HG02588 (cell line): Measurements from ENCODE around the gene RAD52.

ENCODE experiments used
- ATAC-seq: cut with Tn5 transposase; IDR thresholded peaks from one replicate; pipeline ENCODE4 v1.9.1; 2021; ENCODE audit warnings: mild to moderate bottlenecking, moderate library complexity; ENCODE audit not compliant: unreplicated experiment

Gene RAD52

DNA sequence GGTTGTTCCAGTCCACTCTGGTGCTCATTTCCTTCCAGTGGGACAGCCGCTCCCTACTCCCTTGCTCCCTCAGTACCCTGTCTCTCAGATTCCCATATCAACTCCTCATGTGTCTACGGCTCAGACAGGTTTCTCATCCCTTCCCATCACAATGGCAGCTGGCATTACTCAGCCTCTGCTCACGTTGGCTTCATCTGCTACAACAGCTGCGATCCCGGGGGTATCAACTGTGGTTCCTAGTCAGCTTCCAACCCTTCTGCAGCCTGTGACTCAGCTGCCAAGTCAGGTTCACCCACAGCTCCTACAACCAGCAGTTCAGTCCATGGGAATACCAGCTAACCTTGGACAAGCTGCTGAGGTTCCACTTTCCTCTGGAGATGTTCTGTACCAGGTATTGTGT is 69.9 kb downstream of the RAD52 start:
- ATAC-seq, result no peak

DNA sequence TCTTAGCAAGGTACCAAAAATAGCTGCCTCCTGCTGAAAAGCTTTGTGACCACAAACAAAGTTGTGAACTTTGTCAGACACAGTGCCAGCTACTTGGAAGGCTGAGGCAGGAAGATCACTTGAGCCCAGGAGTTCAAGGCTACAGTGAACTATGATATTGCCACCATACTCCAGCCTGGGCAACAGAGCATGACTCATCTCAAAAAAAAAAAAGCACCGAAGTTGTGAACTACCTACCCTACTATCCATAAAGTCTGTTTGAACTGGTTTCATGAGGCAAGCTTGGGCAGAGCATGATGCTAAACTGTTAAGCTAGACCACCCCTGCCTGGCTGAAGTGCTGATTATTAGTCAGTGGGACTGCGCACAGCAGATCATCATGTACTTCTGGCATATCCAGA is 75.5 kb downstream of the RAD52 start:
- ATAC-seq, result no peak

DNA sequence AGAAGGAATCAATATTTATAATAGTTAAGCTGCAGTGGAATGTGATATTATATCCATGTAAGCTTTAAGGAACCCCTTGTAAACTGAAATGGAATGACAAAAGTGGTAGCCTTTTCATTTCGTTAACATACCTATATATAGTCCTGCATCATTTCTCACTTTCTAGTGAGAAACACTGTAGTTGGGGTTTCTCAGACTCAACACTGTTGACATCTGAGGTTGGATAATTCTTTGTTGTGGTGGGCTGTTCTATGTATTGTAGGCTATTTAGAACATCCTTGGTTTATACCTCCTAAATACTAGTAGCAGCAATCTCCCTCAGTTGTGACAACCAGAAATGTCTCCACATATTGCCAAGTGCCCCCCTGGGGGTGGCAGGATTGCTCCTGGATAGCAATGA is 79.1 kb downstream of the RAD52 start:
- ATAC-seq, result no peak

- no peak for ATAC-seq
Measured at GRCh38 chr12:868722-869121, 80.8 kb downstream of the RAD52 start.

GRCh38 chr12:867905-868304 is 81.6 kb downstream of the RAD52 start:
- no peak for ATAC-seq

DNA sequence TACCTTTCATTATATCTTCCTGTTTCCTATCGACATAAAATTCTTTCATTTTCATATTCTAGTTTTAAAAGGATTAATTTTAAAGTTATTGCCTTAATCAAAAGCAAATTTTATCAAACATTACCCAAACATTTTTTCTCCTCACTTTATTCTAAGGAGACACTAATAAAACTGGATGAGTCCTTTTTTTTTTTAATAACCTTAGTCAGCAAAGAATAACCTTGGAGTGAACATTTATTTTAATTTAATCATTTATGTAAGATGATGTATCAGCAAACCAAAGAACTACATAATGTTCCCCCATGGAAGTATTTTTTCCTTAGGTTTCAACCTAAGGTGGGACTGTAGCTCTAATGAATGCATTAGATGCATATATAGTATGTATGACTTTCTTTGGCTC is 83.9 kb downstream of the RAD52 start:
- ATAC-seq, result no peak

GRCh38 chr12:863285-863684 is 86.2 kb downstream of the RAD52 start:
- ATAC-seq, result no peak

DNA sequence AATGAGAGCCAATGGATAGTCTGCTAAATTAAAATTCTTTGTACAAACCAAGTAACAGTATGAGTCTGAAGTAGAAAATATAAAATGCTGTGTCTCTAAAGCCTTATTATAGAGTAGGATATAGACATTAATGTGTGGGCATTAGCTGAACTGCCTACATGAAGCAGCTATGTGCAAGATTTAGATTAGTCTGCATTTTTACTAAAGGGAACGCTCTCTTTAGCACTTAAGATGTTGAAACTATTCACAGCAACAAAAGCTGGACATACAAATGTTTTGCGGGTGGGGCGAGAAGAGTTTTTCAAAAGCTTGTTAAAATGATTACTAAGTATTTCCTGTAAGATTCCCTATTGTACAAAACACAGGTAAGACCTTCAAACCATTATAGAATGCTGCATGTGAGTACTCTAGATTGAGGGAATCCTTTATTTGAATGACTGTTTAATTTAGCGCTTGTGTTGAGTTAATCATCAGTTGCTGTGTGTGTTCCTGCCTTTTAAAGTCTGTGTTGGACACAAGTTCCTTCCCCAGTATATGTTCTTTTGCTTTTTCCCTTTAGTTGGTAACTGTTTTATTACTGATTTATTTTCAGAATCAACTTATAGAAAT is 87.1 kb downstream of the RAD52 start:
- no peak for ATAC-seq
